NB4 (cell line): ENCODE data around the gene ITSN1.

Source experiments
- DNase-seq: peaks from one replicate; pipeline ENCODE4 v3.0.0; 2010; ENCODE audit warnings: low read depth
- H3K4me3 ChIP-seq: one replicate; pipeline ENCODE4 v1.5.1; 2011; ENCODE audit warnings: mild to moderate bottlenecking, low read depth, low read length, moderate library complexity
- CTCF ChIP-seq: IDR thresholded peaks from one replicate; pipeline ENCODE4 v1.5.1; 2012; ENCODE audit warnings: low read depth, low read length
- MAX ChIP-seq: IDR thresholded peaks from 2 replicates; pipeline ENCODE4 v1.6.1; 2011; ENCODE audit warnings: low read depth, low read length
- MYC ChIP-seq: IDR thresholded peaks from 2 replicates; pipeline ENCODE4 v1.6.1; 2011; ENCODE audit warnings: low read depth, low read length
- POLR2A ChIP-seq: IDR thresholded peaks from 2 replicates; pipeline ENCODE4 v1.6.1; 2011; ENCODE audit warnings: mild to moderate bottlenecking; ENCODE audit not compliant: insufficient read length; ENCODE audit errors: extremely low read depth

Gene ITSN1

GRCh38 chr21:33657124-33657820 is 15.0 kb downstream of the ITSN1 start:
- TF ChIP-seq MAX (peak; percentile 64; the same call in 1 of the 2 replicates), POLR2A (no peak), CTCF (no peak), MYC (peak; percentile 48)
- H3K4me3 ChIP-seq = no peak overlapping the region
- DNase-seq = peak; percentile 49

- no peak overlapping the region for H3K4me3 ChIP-seq
- TF ChIP-seq CTCF = no peak
- no peak for TF ChIP-seq POLR2A
- TF ChIP-seq MAX = no peak
- no peak for TF ChIP-seq MYC
- DNase-seq = no peak
These were observed 16.7 kb downstream of the ITSN1 start for GRCh38 chr21:33658919-33659567.

GRCh38 chr21:33659568-33659949 is 17.3 kb downstream of the ITSN1 start:
- no peak for DNase-seq
- no peak overlapping the region for H3K4me3 ChIP-seq
- TF ChIP-seq MYC (no peak), POLR2A (no peak), CTCF (no peak), MAX (no peak)

GRCh38 chr21:33660406-33660805 is 18.1 kb downstream of the ITSN1 start:
- no peak for DNase-seq
- no peak overlapping the region for H3K4me3 ChIP-seq
- no peak for TF ChIP-seq MAX
- no peak for TF ChIP-seq POLR2A
- no peak for TF ChIP-seq CTCF
- TF ChIP-seq MYC = no peak

- no peak overlapping the region for H3K4me3 ChIP-seq
- no peak for DNase-seq
- TF ChIP-seq MAX (no peak), CTCF (no peak), POLR2A (no peak), MYC (no peak)
These were observed 18.8 kb downstream of the ITSN1 start for GRCh38 chr21:33661146-33661545.
